ENCODE data around the gene CFAP90. TPM values are rescaled to one million over a fixed set of nuclear protein-coding genes. Genes with fewer than 3 reads are reported as not detected.

Gene CFAP90
- total RNA-seq, 1 donor from 2014 or later = not detected

- intact Hi-C loops (cut with micrococcal nuclease) = no loop called here
- no peak overlapping the region for H3K27ac Mint-ChIP-seq
- no peak overlapping the region for H3K4me3 Mint-ChIP-seq
- H3K9me3 Mint-ChIP-seq = no peaks in the 10 kb centered on the region
- no peaks in the 10 kb centered on the region for H3K36me3 Mint-ChIP-seq (ENCODE audit: low read depth)
- DNase-seq (ENCODE audit: low spot score) = no peak
- peaks cover 11% of the 10 kb centered on the region for H3K27me3 Mint-ChIP-seq (ENCODE audit: insufficient read depth)
- peaks cover 7% of the 10 kb centered on the region for H3K4me1 Mint-ChIP-seq (ENCODE audit: low read depth)
Observed at GRCh38 chr5:7808998-7809397, 41.9 kb downstream of the CFAP90 start.

- no peak overlapping the region for H3K4me3 Mint-ChIP-seq
- no peak for DNase-seq (ENCODE audit: low spot score)
Observed at GRCh38 chr5:7805379-7805778, 45.6 kb downstream of the CFAP90 start.

GRCh38 chr5:7803937-7804336 is 47.0 kb downstream of the CFAP90 start:
- no peak overlapping the region for H3K4me3 Mint-ChIP-seq
- H3K36me3 Mint-ChIP-seq (ENCODE audit: low read depth) = no peaks in the 10 kb centered on the region
- H3K4me1 Mint-ChIP-seq (ENCODE audit: low read depth) = no peaks in the 10 kb centered on the region
- no peaks in the 10 kb centered on the region for H3K9me3 Mint-ChIP-seq
- H3K27ac Mint-ChIP-seq = no peak overlapping the region
- intact Hi-C loops (cut with micrococcal nuclease) = no loop called here
- DNase-seq (ENCODE audit: low spot score) = no peak
- peaks cover 10% of the 10 kb centered on the region for H3K27me3 Mint-ChIP-seq (ENCODE audit: insufficient read depth)

More at GRCh38 chr5:7805379-7805778, 45.6 kb downstream of the CFAP90 start:
- Mint-ChIP-seq H3K36me3 (ENCODE audit: low read depth) (no peaks in the 10 kb centered on the region), H3K27ac (no peak overlapping the region), H3K27me3 (ENCODE audit: insufficient read depth) (peaks cover 10% of the 10 kb centered on the region), H3K9me3 (no peaks in the 10 kb centered on the region), H3K4me1 (ENCODE audit: low read depth) (no peaks in the 10 kb centered on the region)
- intact Hi-C loops (cut with micrococcal nuclease) = no loop called here

GRCh38 chr5:7802855-7803254 is 48.1 kb downstream of the CFAP90 start:
- Mint-ChIP-seq H3K4me1 (ENCODE audit: low read depth) (no peaks in the 10 kb centered on the region), H3K27ac (no peak overlapping the region), H3K36me3 (ENCODE audit: low read depth) (no peaks in the 10 kb centered on the region), H3K4me3 (no peak overlapping the region), H3K9me3 (no peaks in the 10 kb centered on the region), H3K27me3 (ENCODE audit: insufficient read depth) (peaks cover 7% of the 10 kb centered on the region)
- intact Hi-C loops (cut with micrococcal nuclease) = no loop called here
- DNase-seq (ENCODE audit: low spot score) = no peak

- Mint-ChIP-seq H3K4me3 (no peak overlapping the region), H3K4me1 (ENCODE audit: low read depth) (no peaks in the 10 kb centered on the region), H3K36me3 (ENCODE audit: low read depth) (no peaks in the 10 kb centered on the region), H3K27me3 (ENCODE audit: insufficient read depth) (peaks cover 1% of the 10 kb centered on the region), H3K27ac (no peak overlapping the region), H3K9me3 (no peaks in the 10 kb centered on the region)
- DNase-seq (ENCODE audit: low spot score) = no peak
- intact Hi-C loops (cut with micrococcal nuclease) = no loop called here
Observed at GRCh38 chr5:7801891-7802614, 48.9 kb downstream of the CFAP90 start.

GRCh38 chr5:7795306-7795705 is 55.6 kb downstream of the CFAP90 start:
- Mint-ChIP-seq H3K36me3 (ENCODE audit: low read depth) (no peaks in the 10 kb centered on the region), H3K27me3 (ENCODE audit: insufficient read depth) (no peaks in the 10 kb centered on the region), H3K9me3 (no peaks in the 10 kb centered on the region), H3K4me1 (ENCODE audit: low read depth) (no peaks in the 10 kb centered on the region), H3K27ac (no peak overlapping the region), H3K4me3 (no peak overlapping the region)
- intact Hi-C loops (cut with micrococcal nuclease) = no loop called here
- no peak for DNase-seq (ENCODE audit: low spot score)

- H3K27me3 Mint-ChIP-seq (ENCODE audit: insufficient read depth) = no peaks in the 10 kb centered on the region
- no peak overlapping the region for H3K4me3 Mint-ChIP-seq
- no peak for DNase-seq (ENCODE audit: low spot score)
Observed at GRCh38 chr5:7794823-7795222, 56.1 kb downstream of the CFAP90 start.

GRCh38 chr5:7794311-7794710 is 56.6 kb downstream of the CFAP90 start:
- H3K4me3 Mint-ChIP-seq = no peak overlapping the region
- no peaks in the 10 kb centered on the region for H3K27me3 Mint-ChIP-seq (ENCODE audit: insufficient read depth)
- H3K9me3 Mint-ChIP-seq = no peaks in the 10 kb centered on the region
- intact Hi-C loops (cut with micrococcal nuclease) = no loop called here
- DNase-seq (ENCODE audit: low spot score) = no peak
- no peaks in the 10 kb centered on the region for H3K4me1 Mint-ChIP-seq (ENCODE audit: low read depth)
- H3K36me3 Mint-ChIP-seq (ENCODE audit: low read depth) = no peaks in the 10 kb centered on the region
- H3K27ac Mint-ChIP-seq = no peak overlapping the region

More at GRCh38 chr5:7794823-7795222, 56.1 kb downstream of the CFAP90 start:
- Mint-ChIP-seq H3K4me1 (ENCODE audit: low read depth) (no peaks in the 10 kb centered on the region), H3K27ac (no peak overlapping the region), H3K36me3 (ENCODE audit: low read depth) (no peaks in the 10 kb centered on the region), H3K9me3 (no peaks in the 10 kb centered on the region)
- intact Hi-C loops (cut with micrococcal nuclease) = no loop called here

- Mint-ChIP-seq H3K36me3 (ENCODE audit: low read depth) (no peaks in the 10 kb centered on the region), H3K27me3 (ENCODE audit: insufficient read depth) (no peaks in the 10 kb centered on the region), H3K4me3 (no peak overlapping the region), H3K4me1 (ENCODE audit: low read depth) (no peaks in the 10 kb centered on the region), H3K9me3 (no peaks in the 10 kb centered on the region), H3K27ac (no peak overlapping the region)
- intact Hi-C loops (cut with micrococcal nuclease) = no loop called here
- no peak for DNase-seq (ENCODE audit: low spot score)
Observed at GRCh38 chr5:7793895-7794294, 57.0 kb downstream of the CFAP90 start.

- no peak for DNase-seq (ENCODE audit: low spot score)
- Mint-ChIP-seq H3K4me3 (no peak overlapping the region), H3K36me3 (ENCODE audit: low read depth) (no peaks in the 10 kb centered on the region), H3K4me1 (ENCODE audit: low read depth) (no peaks in the 10 kb centered on the region), H3K9me3 (no peaks in the 10 kb centered on the region), H3K27ac (no peak overlapping the region), H3K27me3 (ENCODE audit: insufficient read depth) (no peaks in the 10 kb centered on the region)
- intact Hi-C loops (cut with micrococcal nuclease) = no loop called here
Observed at GRCh38 chr5:7789567-7789966, 61.4 kb downstream of the CFAP90 start.

- no peaks in the 10 kb centered on the region for H3K27me3 Mint-ChIP-seq (ENCODE audit: insufficient read depth)
- intact Hi-C loops (cut with micrococcal nuclease) = no loop called here
- H3K4me3 Mint-ChIP-seq = no peak overlapping the region
Observed at GRCh38 chr5:7787770-7788169, 63.2 kb downstream of the CFAP90 start.

GRCh38 chr5:7784683-7785380 is 66.1 kb downstream of the CFAP90 start:
- H3K36me3 Mint-ChIP-seq (ENCODE audit: low read depth) = no peaks in the 10 kb centered on the region
- peaks cover 9% of the 10 kb centered on the region for H3K27me3 Mint-ChIP-seq (ENCODE audit: insufficient read depth)
- H3K4me3 Mint-ChIP-seq = no peak overlapping the region
- intact Hi-C loops (cut with micrococcal nuclease) = no loop called here
- DNase-seq (ENCODE audit: low spot score) = no peak
- H3K27ac Mint-ChIP-seq = no peak overlapping the region
- H3K9me3 Mint-ChIP-seq = no peaks in the 10 kb centered on the region
- no peaks in the 10 kb centered on the region for H3K4me1 Mint-ChIP-seq (ENCODE audit: low read depth)

More at GRCh38 chr5:7787770-7788169, 63.2 kb downstream of the CFAP90 start:
- DNase-seq (ENCODE audit: low spot score) = no peak
- no peak overlapping the region for H3K27ac Mint-ChIP-seq
- no peaks in the 10 kb centered on the region for H3K9me3 Mint-ChIP-seq
- no peaks in the 10 kb centered on the region for H3K4me1 Mint-ChIP-seq (ENCODE audit: low read depth)
- no peaks in the 10 kb centered on the region for H3K36me3 Mint-ChIP-seq (ENCODE audit: low read depth)

GRCh38 chr5:7781899-7782298 is 69.0 kb downstream of the CFAP90 start:
- peaks cover 9% of the 10 kb centered on the region for H3K4me1 Mint-ChIP-seq (ENCODE audit: low read depth)
- H3K27ac Mint-ChIP-seq = no peak overlapping the region
- H3K27me3 Mint-ChIP-seq (ENCODE audit: insufficient read depth) = peaks cover 12% of the 10 kb centered on the region
- H3K9me3 Mint-ChIP-seq = no peaks in the 10 kb centered on the region
- no peaks in the 10 kb centered on the region for H3K36me3 Mint-ChIP-seq (ENCODE audit: low read depth)
- DNase-seq (ENCODE audit: low spot score) = no peak
- no peak overlapping the region for H3K4me3 Mint-ChIP-seq
- intact Hi-C loops (cut with micrococcal nuclease) = no loop called here

All from activated T-helper 1 cell treated with anti-CD3 and anti-CD28 coated beads, Interleukin-12 subunit alpha, Interleukin-12 subunit beta, Interleukin-2, Interleukin-4 antibody, amounts not matched to agents 30 ng/mL and 10 ng/mL and 1 ng/mL, durations not matched to agents 14 hours and 24 hours and 36 hours (primary cell).